Panc1 (cell line): ENCODE data around the gene ADGRF5.

Experiments
- CTCF ChIP-seq: fragments of 450-650 bp; IDR thresholded peaks from 2 replicates; pipeline ENCODE4 v1.5.1; 2017; ENCODE audit warnings: mild to moderate bottlenecking
- POLR2AphosphoS5 ChIP-seq: IDR thresholded peaks from 2 replicates; pipeline ENCODE4 v1.6.1; 2012; ENCODE audit warnings: mild to moderate bottlenecking, low read depth, low read length, moderate library complexity
- REST ChIP-seq, 2 experiments: IDR thresholded peaks; 2 replicates each; pipeline ENCODE4 v1.6.1; 2011 to 2012; ENCODE audit warnings: low read depth in 2 of 2, control low read depth in 1 of 2, low read length in 1 of 2, mild to moderate bottlenecking in 1 of 2, moderate library complexity in 1 of 2; ENCODE audit not compliant: insufficient read depth in 1 of 2
- SIN3A ChIP-seq: IDR thresholded peaks from 2 replicates; pipeline ENCODE4 v1.6.1; 2012; ENCODE audit warnings: low read depth, mild to moderate bottlenecking, low read length, moderate library complexity, borderline replicate concordance; ENCODE audit not compliant: insufficient read depth
- TCF7L2 ChIP-seq: IDR thresholded peaks from 2 replicates; pipeline ENCODE4 v1.6.1; 2011; ENCODE audit warnings: mild to moderate bottlenecking, low read depth, low read length, inconsistent platforms

GRCh38 chr6:46921731-46922130 is at the start of gene ADGRF5:
- TF ChIP-seq CTCF (no peak), POLR2AphosphoS5 (no peak), REST (IDR thresholded peaks at IDR 0.05; ENCODE audit: insufficient read depth in 1 of 2, low read depth in 2 of 2, low read length in 1 of 2) (no peak), SIN3A (no peak), TCF7L2 (no peak)
